Measurements from ENCODE around the gene ITGAX.

GRCh38 chr16:31380201-31380600 is 25.2 kb downstream of the ITGAX start:
- TF ChIP-seq CTCF (IDR thresholded peaks at IDR 0.05) (no peak), POLR2A (IDR thresholded peaks at IDR 0.05) (no peak)
